NCI-H2196 treated with DMSO at 0.1 percent for 48 hours (cell line): ENCODE measurements around the gene PAGR1.

Experiments used
- DNase-seq: peaks from one replicate; lab custom pipeline; 2025; ENCODE audit not compliant: unreplicated experiment; lab: John Stamatoyannopoulos, UW

Gene PAGR1

GRCh38 chr16:29834079-29834478, 18.1 kb downstream of the PAGR1 start:
- DNase-seq = no peak

GRCh38 chr16:29835926-29836325, 20.0 kb downstream of the PAGR1 start:
- no peak for DNase-seq

- DNase-seq = no peak
These were observed 20.7 kb downstream of the PAGR1 start for GRCh38 chr16:29836623-29837022.

GRCh38 chr16:29837841-29838240, 21.9 kb downstream of the PAGR1 start:
- no peak for DNase-seq

GRCh38 chr16:29839822-29840221, 23.9 kb downstream of the PAGR1 start:
- no peak for DNase-seq

GRCh38 chr16:29840240-29840639, 24.3 kb downstream of the PAGR1 start:
- no peak for DNase-seq

GRCh38 chr16:29841631-29842030, 25.7 kb downstream of the PAGR1 start:
- no peak for DNase-seq

GRCh38 chr16:29842732-29843346, 26.9 kb downstream of the PAGR1 start:
- DNase-seq = no peak

- no peak for DNase-seq
These were observed 28.0 kb downstream of the PAGR1 start for GRCh38 chr16:29843931-29844330.

GRCh38 chr16:29844575-29845331, 28.8 kb downstream of the PAGR1 start:
- DNase-seq = no peak

GRCh38 chr16:29845656-29846055, 29.7 kb downstream of the PAGR1 start:
- no peak for DNase-seq

GRCh38 chr16:29848420-29849297, 32.7 kb downstream of the PAGR1 start:
- DNase-seq = peak; percentile 27

GRCh38 chr16:29849505-29849904, 33.6 kb downstream of the PAGR1 start:
- DNase-seq = no peak

GRCh38 chr16:29850998-29851397, 35.0 kb downstream of the PAGR1 start:
- DNase-seq = no peak

- no peak for DNase-seq
These were observed 36.7 kb downstream of the PAGR1 start for GRCh38 chr16:29852654-29853053.

GRCh38 chr16:29854520-29855100, 38.7 kb downstream of the PAGR1 start:
- no peak for DNase-seq

- DNase-seq = no peak
These were observed 41.3 kb downstream of the PAGR1 start for GRCh38 chr16:29857133-29857760.

GRCh38 chr16:29858149-29858849, 42.3 kb downstream of the PAGR1 start:
- DNase-seq = no peak

GRCh38 chr16:29858974-29859373, 43.0 kb downstream of the PAGR1 start:
- no peak for DNase-seq

GRCh38 chr16:29860218-29860617, 44.3 kb downstream of the PAGR1 start:
- no peak for DNase-seq
